OCI-LY7 (cell line): ENCODE data around the gene CLSTN1.

ENCODE experiments used
- EZH2phosphoT487 ChIP-seq: fragments of 200-600 bp; sonication (generic); IDR thresholded peaks from 2 replicates; pipeline ENCODE4 v1.6.1; 2018; ENCODE audit warnings: low read depth, borderline replicate concordance, mild to moderate bottlenecking, mixed run types, antibody characterized with exemption, low read length, moderate library complexity, mixed read lengths
- TF ChIP-seq, protein P1 (sequence below): fragments of 200-600 bp; sonication (generic); conservative IDR thresholded peaks from 2 replicates; pipeline ENCODE4 v1.5.1; 2014; ENCODE audit warnings: mild to moderate bottlenecking, antibody characterized with exemption, low read length, moderate library complexity, mixed read lengths

DNA sequence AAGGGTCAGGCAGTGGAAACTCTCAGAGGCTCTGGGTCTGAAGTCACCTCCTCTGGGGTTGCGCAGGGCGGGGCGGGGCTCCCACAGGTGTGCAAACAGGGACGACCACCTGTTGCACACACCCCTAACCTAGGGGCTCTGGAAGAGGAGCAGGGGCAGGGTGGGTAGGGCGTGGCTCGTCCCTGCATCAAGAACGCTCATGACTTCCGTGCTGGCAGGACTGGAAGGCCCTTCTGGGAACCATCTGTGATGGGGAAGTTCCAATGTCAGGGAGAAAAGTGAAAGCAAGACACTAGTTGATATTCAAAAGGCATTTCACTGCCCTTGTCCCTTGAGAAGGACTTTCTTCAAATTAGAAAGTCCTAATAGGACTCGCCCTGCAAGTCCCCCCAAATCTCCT is 22.1 kb upstream of the CLSTN1 start:
- TF ChIP-seq, protein P1, sequence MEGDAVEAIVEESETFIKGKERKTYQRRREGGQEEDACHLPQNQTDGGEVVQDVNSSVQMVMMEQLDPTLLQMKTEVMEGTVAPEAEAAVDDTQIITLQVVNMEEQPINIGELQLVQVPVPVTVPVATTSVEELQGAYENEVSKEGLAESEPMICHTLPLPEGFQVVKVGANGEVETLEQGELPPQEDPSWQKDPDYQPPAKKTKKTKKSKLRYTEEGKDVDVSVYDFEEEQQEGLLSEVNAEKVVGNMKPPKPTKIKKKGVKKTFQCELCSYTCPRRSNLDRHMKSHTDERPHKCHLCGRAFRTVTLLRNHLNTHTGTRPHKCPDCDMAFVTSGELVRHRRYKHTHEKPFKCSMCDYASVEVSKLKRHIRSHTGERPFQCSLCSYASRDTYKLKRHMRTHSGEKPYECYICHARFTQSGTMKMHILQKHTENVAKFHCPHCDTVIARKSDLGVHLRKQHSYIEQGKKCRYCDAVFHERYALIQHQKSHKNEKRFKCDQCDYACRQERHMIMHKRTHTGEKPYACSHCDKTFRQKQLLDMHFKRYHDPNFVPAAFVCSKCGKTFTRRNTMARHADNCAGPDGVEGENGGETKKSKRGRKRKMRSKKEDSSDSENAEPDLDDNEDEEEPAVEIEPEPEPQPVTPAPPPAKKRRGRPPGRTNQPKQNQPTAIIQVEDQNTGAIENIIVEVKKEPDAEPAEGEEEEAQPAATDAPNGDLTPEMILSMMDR, result no peak
- no peak for TF ChIP-seq EZH2phosphoT487
